A549 treated with DMSO at 1 μM for 4 hours (cell line): ENCODE measurements around the gene CAPN15. TPM values are rescaled to one million over a fixed set of nuclear protein-coding genes. Genes with fewer than 3 reads are reported as not detected.

Experiments
- total RNA-seq: library from RNA; stranded (reverse); fragments of 200-300 nt; extraction: Qiagen RNA extraction; gene quantifications from 5 replicates; pipeline ENCODE4 v1.2.3, GENCODE V29; 2022; ENCODE audit warnings: low read depth

The CAPN15 gene
- total RNA-seq = 53.0 to 84.9 TPM (median 71.0 TPM) in 5 replicates

GRCh38 chr16:527015-527903 is at the start of gene CAPN15:
Gene CAPN15 (plus strand): TSS chr16:527712. CDS start chr16:546839, 19,127 bp downstream.

GRCh38 chr16:560204-560700 is 32.7 kb downstream of the CAPN15 start, which contains the start of gene PRR35:
Gene PRR35 (plus strand): TSS chr16:560394. CDS start chr16:563295, 2,901 bp downstream.

GRCh38 chr16:566475-567372 is 39.2 kb downstream of the CAPN15 start, which contains the start of gene NHLRC4:
Gene NHLRC4 (plus strand): TSS chr16:567005. CDS start chr16:568048, 1,043 bp downstream.

GRCh38 chr16:569445-570254 is 42.1 kb downstream of the CAPN15 start, which contains the start of gene PIGQ:
Gene PIGQ (plus strand): TSS chr16:569968. CDS start chr16:574075, 4,107 bp downstream.

GRCh38 chr16:589658-590187 is 62.2 kb downstream of the CAPN15 start, which contains the start of gene RAB40C:
Gene RAB40C (plus strand): TSS chr16:590066. CDS start chr16:590292, 226 bp downstream.

Other genes with a start within 250 kb of the CAPN15 start
- gene ARHGDIG, start 247.1 kb upstream of the CAPN15 start, total RNA-seq = 1.9 to 3.1 TPM (median 2.4 TPM) in 5 replicates
- gene PDIA2, start 244.5 kb upstream of the CAPN15 start, total RNA-seq = 0.36 to 0.65 TPM (median 0.46 TPM) in 5 replicates
- 32.2 to 34.8 TPM (median 32.4 TPM) in 5 replicates for gene AXIN1, start 175.0 kb upstream of the CAPN15 start, total RNA-seq
- gene MRPL28, start 157.2 kb upstream of the CAPN15 start, total RNA-seq = 115 to 140 TPM (median 129 TPM) in 5 replicates
- gene PGAP6, start 145.7 kb upstream of the CAPN15 start, total RNA-seq = 25.3 to 40.1 TPM (median 34.7 TPM) in 5 replicates
- 293 to 451 TPM (median 381 TPM) in 5 replicates for gene NME4, start 130.5 kb upstream of the CAPN15 start, total RNA-seq
- 23.0 to 28.9 TPM (median 24.7 TPM) in 5 replicates for gene DECR2, start 125.8 kb upstream of the CAPN15 start, total RNA-seq
- gene RAB11FIP3, start 102.1 kb upstream of the CAPN15 start, total RNA-seq = 20.0 to 23.1 TPM (median 21.7 TPM) in 5 replicates
- 0.05 to 0.17 TPM (median 0.09 TPM) in 5 replicates for gene PRR35, start 32.7 kb downstream of the CAPN15 start, total RNA-seq
- gene NHLRC4, start 39.3 kb downstream of the CAPN15 start, total RNA-seq = 0.15 to 0.30 TPM (median 0.21 TPM) in 5 replicates
- 30.3 to 41.5 TPM (median 38.5 TPM) in 5 replicates for gene PIGQ, start 42.3 kb downstream of the CAPN15 start, total RNA-seq
- 12.6 to 20.4 TPM (median 17.2 TPM) in 5 replicates for gene RAB40C, start 62.4 kb downstream of the CAPN15 start, total RNA-seq
- 0.13 to 0.23 TPM (median 0.16 TPM) in 5 replicates for gene WFIKKN1, start 103.3 kb downstream of the CAPN15 start, total RNA-seq
- gene METTL26, start 108.6 kb downstream of the CAPN15 start, total RNA-seq = 85.8 to 135 TPM (median 124 TPM) in 5 replicates
- gene MCRIP2, start 114.1 kb downstream of the CAPN15 start, total RNA-seq = 25.3 to 44.8 TPM (median 38.3 TPM) in 5 replicates
- 17.8 to 36.9 TPM (median 28.9 TPM) in 5 replicates for gene WDR90, start 121.7 kb downstream of the CAPN15 start, total RNA-seq
- 64.2 to 95.4 TPM (median 87.5 TPM) in 5 replicates for gene RHOT2, start 140.4 kb downstream of the CAPN15 start, total RNA-seq
- 0.75 to 1.6 TPM (median 1.4 TPM) in 5 replicates for gene RHBDL1, start 148.0 kb downstream of the CAPN15 start, total RNA-seq
- gene STUB1, start 152.7 kb downstream of the CAPN15 start, total RNA-seq = 91.8 to 121 TPM (median 114 TPM) in 5 replicates
- 67.9 to 83.7 TPM (median 77.0 TPM) in 5 replicates for gene JMJD8, start 156.6 kb downstream of the CAPN15 start, total RNA-seq
- 4.7 to 6.4 TPM (median 6.0 TPM) in 5 replicates for gene WDR24, start 162.7 kb downstream of the CAPN15 start, total RNA-seq
- 1.5 to 2.9 TPM (median 2.5 TPM) in 5 replicates for gene FBXL16, start 178.1 kb downstream of the CAPN15 start, total RNA-seq
- 79.7 to 194 TPM (median 166 TPM) in 5 replicates for gene METRN, start 187.4 kb downstream of the CAPN15 start, total RNA-seq
- 26.6 to 61.4 TPM (median 50.6 TPM) in 5 replicates for gene ANTKMT, start 193.4 kb downstream of the CAPN15 start, total RNA-seq
- gene CCDC78, start 198.7 kb downstream of the CAPN15 start, total RNA-seq = 3.6 to 6.4 TPM (median 5.5 TPM) in 5 replicates
- gene HAGHL, start 199.4 kb downstream of the CAPN15 start, total RNA-seq = 15.6 to 20.5 TPM (median 17.4 TPM) in 5 replicates
- 18.9 to 25.8 TPM (median 23.7 TPM) in 5 replicates for gene CIAO3, start 213.3 kb downstream of the CAPN15 start, total RNA-seq
- 2.1 to 2.5 TPM (median 2.2 TPM) in 5 replicates for gene MSLN, start 233.0 kb downstream of the CAPN15 start, total RNA-seq